PC-9 (cell line): ENCODE results near the gene CD19.

Experiments used
- EZH2 ChIP-seq: fragments of 200-600 bp; sonication (generic); IDR thresholded peaks from 2 replicates; pipeline ENCODE4 v1.8.0; 2017; ENCODE audit warnings: antibody characterized with exemption, low read depth
- TF ChIP-seq, protein P1 (sequence below): fragments of 200-600 bp; sonication (generic); conservative IDR thresholded peaks from 2 replicates; pipeline ENCODE4 v1.6.1; 2017; ENCODE audit warnings: mixed run types, antibody characterized with exemption, mild to moderate bottlenecking, moderate library complexity

DNA sequence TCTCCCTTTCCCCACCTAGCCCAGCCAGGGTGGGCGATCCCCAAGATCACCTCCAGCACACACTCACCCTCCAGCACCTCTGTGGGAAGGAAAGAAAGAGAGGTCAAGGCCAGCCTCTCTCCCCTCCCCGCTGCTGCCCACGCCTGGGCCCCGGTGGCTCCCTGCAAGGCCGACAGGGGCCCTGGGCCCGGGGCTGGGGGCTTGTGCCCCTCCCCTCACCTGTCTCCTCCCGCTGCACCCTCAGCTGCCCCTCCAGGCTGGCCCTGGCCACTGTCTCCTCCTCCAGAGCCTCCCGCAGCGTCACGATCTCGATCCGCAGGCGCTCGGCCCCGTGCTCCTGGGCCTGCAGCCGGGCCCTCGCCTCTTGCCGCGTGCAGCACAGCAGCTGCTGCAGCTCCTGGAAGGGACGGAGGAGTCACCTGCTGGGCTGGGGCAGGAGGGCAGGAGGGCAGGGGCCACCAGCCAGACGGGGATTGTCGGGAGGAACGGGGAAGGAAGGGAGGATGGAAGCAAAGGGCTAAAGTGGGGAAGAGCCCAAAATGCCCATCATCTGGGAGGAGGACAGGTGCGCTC, 25.9 kb upstream of the CD19 start:
- TF ChIP-seq EZH2, result no peak
- TF ChIP-seq, protein P1, sequence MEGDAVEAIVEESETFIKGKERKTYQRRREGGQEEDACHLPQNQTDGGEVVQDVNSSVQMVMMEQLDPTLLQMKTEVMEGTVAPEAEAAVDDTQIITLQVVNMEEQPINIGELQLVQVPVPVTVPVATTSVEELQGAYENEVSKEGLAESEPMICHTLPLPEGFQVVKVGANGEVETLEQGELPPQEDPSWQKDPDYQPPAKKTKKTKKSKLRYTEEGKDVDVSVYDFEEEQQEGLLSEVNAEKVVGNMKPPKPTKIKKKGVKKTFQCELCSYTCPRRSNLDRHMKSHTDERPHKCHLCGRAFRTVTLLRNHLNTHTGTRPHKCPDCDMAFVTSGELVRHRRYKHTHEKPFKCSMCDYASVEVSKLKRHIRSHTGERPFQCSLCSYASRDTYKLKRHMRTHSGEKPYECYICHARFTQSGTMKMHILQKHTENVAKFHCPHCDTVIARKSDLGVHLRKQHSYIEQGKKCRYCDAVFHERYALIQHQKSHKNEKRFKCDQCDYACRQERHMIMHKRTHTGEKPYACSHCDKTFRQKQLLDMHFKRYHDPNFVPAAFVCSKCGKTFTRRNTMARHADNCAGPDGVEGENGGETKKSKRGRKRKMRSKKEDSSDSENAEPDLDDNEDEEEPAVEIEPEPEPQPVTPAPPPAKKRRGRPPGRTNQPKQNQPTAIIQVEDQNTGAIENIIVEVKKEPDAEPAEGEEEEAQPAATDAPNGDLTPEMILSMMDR, result no peak
